Activated naive CD4-positive, alpha-beta T cell treated with anti-CD3 and anti-CD28 coated beads, Interleukin-2, amount 50 U/mL, for 16 hours (primary cell): ENCODE measurements around the gene CDT1.
"Not testable (repeated sequence)": the region's sequence is repeated elsewhere in the genome, so short reads cannot be mapped to it uniquely, and the experiment has no call there.

Source experiments
- DNase-seq: peaks from one replicate; pipeline ENCODE4 v3.0.0-alpha.2; 2020

Gene CDT1

GRCh38 chr16:88784074-88784855 lies 19.3 kb upstream of the CDT1 start:
- DNase-seq = peak; percentile 52

GRCh38 chr16:88784856-88785105 lies 18.8 kb upstream of the CDT1 start:
- no peak for DNase-seq

GRCh38 chr16:88785106-88785924 lies 18.3 kb upstream of the CDT1 start, which contains the start of gene PIEZO1:
PIEZO1 (minus strand) TSS chr16:88785220; CDS start chr16:88784964, 256 bp downstream.
- DNase-seq = peak; percentile 83

- DNase-seq = no peak
These were observed 15.8 kb upstream of the CDT1 start for GRCh38 chr16:88787579-88788314.

GRCh38 chr16:88788749-88789148 lies 14.8 kb upstream of the CDT1 start:
- DNase-seq = not testable (repeated sequence)

- no peak for DNase-seq
These were observed 14.0 kb upstream of the CDT1 start for GRCh38 chr16:88789594-88789993.

GRCh38 chr16:88790312-88791211 lies 13.0 kb upstream of the CDT1 start:
- DNase-seq = peak; percentile 44

- no peak for DNase-seq
These were observed 11.5 kb upstream of the CDT1 start for GRCh38 chr16:88792078-88792550.

GRCh38 chr16:88792668-88793250 lies 10.8 kb upstream of the CDT1 start:
- no peak for DNase-seq

GRCh38 chr16:88793251-88793954 lies 10.2 kb upstream of the CDT1 start:
- DNase-seq = no peak

- no peak for DNase-seq
These were observed 7.3 kb upstream of the CDT1 start for GRCh38 chr16:88796278-88796677.

GRCh38 chr16:88798073-88798472 lies 5.5 kb upstream of the CDT1 start:
- DNase-seq = no peak

GRCh38 chr16:88798772-88799455 lies 4.7 kb upstream of the CDT1 start:
- DNase-seq = no peak

GRCh38 chr16:88799569-88800276 lies 3.9 kb upstream of the CDT1 start:
- no peak for DNase-seq

- DNase-seq = no peak
These were observed 3.4 kb upstream of the CDT1 start for GRCh38 chr16:88800277-88800592.

- no peak for DNase-seq
These were observed 573 bp downstream of the CDT1 start for GRCh38 chr16:88804173-88804551.

- peak; percentile 49 for DNase-seq
These were observed 1.2 kb downstream of the CDT1 start for GRCh38 chr16:88804552-88805339.

GRCh38 chr16:88805340-88805715 lies 1.7 kb downstream of the CDT1 start:
- DNase-seq = no peak

GRCh38 chr16:88805887-88806393 lies 2.4 kb downstream of the CDT1 start:
- DNase-seq = no peak
